NT2/D1 (cell line): ENCODE data around the gene HOXC4.

Experiments
- SUZ12 ChIP-seq: IDR thresholded peaks from 2 replicates; pipeline ENCODE4 v1.6.1; 2011; ENCODE audit not compliant: insufficient read length, insufficient read depth; ENCODE audit errors: extremely low read depth
- ZNF274 ChIP-seq: IDR thresholded peaks from 2 replicates; pipeline ENCODE4 v1.6.1; 2011; ENCODE audit warnings: mild to moderate bottlenecking, low read depth, low read length

- TF ChIP-seq ZNF274, result no peak
- peak; percentile 23 for TF ChIP-seq SUZ12
These were observed 37.1 kb upstream of the HOXC4 start for GRCh38 chr12:54016478-54016964.
